Measurements from ENCODE around the gene STARD3NL. TPM values are rescaled to one million over a fixed set of nuclear protein-coding genes. Genes with fewer than 3 reads are reported as not detected.

Gene STARD3NL
- polyA plus RNA-seq, 3 donors = 36.6 to 100 (median 86.8) TPM

DNA sequence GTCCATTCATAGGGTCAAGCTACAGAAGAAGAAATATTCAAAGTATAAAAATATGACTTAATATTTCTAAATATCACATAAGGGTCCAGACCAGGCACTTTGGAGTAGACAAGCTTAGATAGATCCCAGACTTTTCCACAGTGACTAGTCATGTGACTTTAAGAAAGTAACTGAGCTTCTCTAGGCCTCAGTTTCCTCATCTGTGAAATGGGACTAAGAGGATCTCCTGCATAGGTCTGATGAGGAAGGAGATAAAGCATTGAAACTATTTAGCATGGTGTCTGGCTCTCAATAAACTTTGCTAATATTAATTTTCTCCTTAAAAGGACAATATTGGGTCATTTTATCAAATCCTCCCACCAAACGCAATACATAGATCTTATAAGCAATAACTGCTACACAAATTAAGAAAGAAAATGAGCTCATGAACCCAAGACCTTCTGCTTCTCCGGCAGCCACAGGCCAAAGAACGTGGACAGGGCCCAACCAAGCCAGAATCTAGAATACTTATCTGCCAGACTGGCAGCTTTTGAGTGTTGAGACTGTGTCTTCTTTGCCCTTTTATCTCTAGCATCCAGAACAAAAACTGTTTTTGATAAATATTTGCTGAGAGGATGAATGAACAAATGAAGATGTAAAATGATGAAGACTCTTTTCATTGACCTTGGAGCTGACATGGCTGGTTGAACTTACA, 97.0 kb downstream of the STARD3NL start:
- Histone ChIP-seq H3K36me3 (replicated peaks in 1 of 2; ENCODE audit: control insufficient read depth in 1 of 2, insufficient read depth in 2 of 2, low read length in 2 of 2) (no peaks in the 10 kb centered on the region), H2AFZ (ENCODE audit: insufficient read depth, low read depth, low read length, poor library complexity, severe bottlenecking) (no peak overlapping the region), H4K20me1 (ENCODE audit: insufficient read depth, low read length) (no peaks in the 10 kb centered on the region), H3K27ac (ENCODE audit: low read depth in 1 of 2, low read length in 2 of 2) (peak overlapping the region in 1 of 2 donors; percentile 74), H3K79me2 (ENCODE audit: insufficient read depth, low read length) (peaks cover 78% of the 10 kb centered on the region), H3K9me3 (replicated peaks in 1 of 2; ENCODE audit: control insufficient read depth in 1 of 2, insufficient read depth in 1 of 2, low read length in 2 of 2) (no peaks in the 10 kb centered on the region), H3K4me2 (replicated peaks; ENCODE audit: extremely low read depth, low read length, poor library complexity, severe bottlenecking) (no peak overlapping the region), H3K4me3 (replicated peaks in 1 of 3; ENCODE audit: low read depth in 2 of 3, low read length in 3 of 3) (no peak overlapping the region), H3K4me1 (ENCODE audit: control insufficient read depth in 1 of 2, insufficient read depth in 2 of 2, low read length in 2 of 2) (peaks cover 29 to 62% of the 10 kb centered on the region in 2 donors), H3K9ac (ENCODE audit: insufficient read depth, low read length, poor library complexity, severe bottlenecking) (no peak overlapping the region), H3K27me3 (ENCODE audit: control insufficient read depth in 2 of 2, insufficient read depth in 2 of 2, low read length in 2 of 2) (no peaks in the 10 kb centered on the region)
- peak in 1 of 3 donors; percentile 8 for DNase-seq
- TF ChIP-seq, protein P1, sequence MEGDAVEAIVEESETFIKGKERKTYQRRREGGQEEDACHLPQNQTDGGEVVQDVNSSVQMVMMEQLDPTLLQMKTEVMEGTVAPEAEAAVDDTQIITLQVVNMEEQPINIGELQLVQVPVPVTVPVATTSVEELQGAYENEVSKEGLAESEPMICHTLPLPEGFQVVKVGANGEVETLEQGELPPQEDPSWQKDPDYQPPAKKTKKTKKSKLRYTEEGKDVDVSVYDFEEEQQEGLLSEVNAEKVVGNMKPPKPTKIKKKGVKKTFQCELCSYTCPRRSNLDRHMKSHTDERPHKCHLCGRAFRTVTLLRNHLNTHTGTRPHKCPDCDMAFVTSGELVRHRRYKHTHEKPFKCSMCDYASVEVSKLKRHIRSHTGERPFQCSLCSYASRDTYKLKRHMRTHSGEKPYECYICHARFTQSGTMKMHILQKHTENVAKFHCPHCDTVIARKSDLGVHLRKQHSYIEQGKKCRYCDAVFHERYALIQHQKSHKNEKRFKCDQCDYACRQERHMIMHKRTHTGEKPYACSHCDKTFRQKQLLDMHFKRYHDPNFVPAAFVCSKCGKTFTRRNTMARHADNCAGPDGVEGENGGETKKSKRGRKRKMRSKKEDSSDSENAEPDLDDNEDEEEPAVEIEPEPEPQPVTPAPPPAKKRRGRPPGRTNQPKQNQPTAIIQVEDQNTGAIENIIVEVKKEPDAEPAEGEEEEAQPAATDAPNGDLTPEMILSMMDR (IDR thresholded peaks at IDR 0.05) = no peak
- no peak overlapping the region for H3K4me3 Mint-ChIP-seq
- no CpG with 5 or more reads among the region's 3 CpGs for WGBS (ENCODE audit: insufficient coverage)
- H3K4me1 Mint-ChIP-seq = peaks cover 50% of the 10 kb centered on the region
- H3K27ac Mint-ChIP-seq = peak overlapping the region; percentile 76 to 90 (median 82)
- H3K36me3 Mint-ChIP-seq = no peaks in the 10 kb centered on the region
- no peaks in the 10 kb centered on the region for H3K27me3 Mint-ChIP-seq (ENCODE audit: low read depth in 3 of 3)
- H3K9me3 Mint-ChIP-seq = no peaks in the 10 kb centered on the region
- intact Hi-C loops (cut with micrococcal nuclease) = no loop called here

GRCh38 chr7:38276096-38276877, 98.2 kb downstream of the STARD3NL start:
- no peaks in the 10 kb centered on the region for H3K9me3 Mint-ChIP-seq

More at GRCh38 chr7:38276096-38276877, 98.2 kb downstream of the STARD3NL start:
- Mint-ChIP-seq H3K4me3 (peak overlapping the region in 1 of 2 donors; percentile 51), H3K27ac (peak overlapping the region; percentile 21 to 88 (median 80)), H3K36me3 (no peaks in the 10 kb centered on the region), H3K27me3 (ENCODE audit: low read depth in 3 of 3) (no peaks in the 10 kb centered on the region), H3K4me1 (peaks cover 50% of the 10 kb centered on the region)
- no peaks in the 10 kb centered on the region for H3K36me3 ChIP-seq (replicated peaks in 1 of 2; ENCODE audit: control insufficient read depth in 1 of 2, insufficient read depth in 2 of 2, low read length in 2 of 2)
- H4K20me1 ChIP-seq (ENCODE audit: insufficient read depth, low read length) = no peaks in the 10 kb centered on the region
- intact Hi-C loops (cut with micrococcal nuclease) = no loop called here
- DNase-seq = peak; percentile 27 to 67 (median 65)
- H2AFZ ChIP-seq (ENCODE audit: insufficient read depth, low read depth, low read length, poor library complexity, severe bottlenecking) = no peak overlapping the region
- H3K27ac ChIP-seq (ENCODE audit: low read depth in 1 of 2, low read length in 2 of 2) = peak overlapping the region in 1 of 2 donors; percentile 21
- TF ChIP-seq, protein P1 (IDR thresholded peaks at IDR 0.05) = no peak
- no peak overlapping the region for H3K9ac ChIP-seq (ENCODE audit: insufficient read depth, low read length, poor library complexity, severe bottlenecking)
- no peaks in the 10 kb centered on the region for H3K9me3 ChIP-seq (replicated peaks in 1 of 2; ENCODE audit: control insufficient read depth in 1 of 2, insufficient read depth in 1 of 2, low read length in 2 of 2)
- peaks cover 65% of the 10 kb centered on the region for H3K79me2 ChIP-seq (ENCODE audit: insufficient read depth, low read length)
- no CpG with 5 or more reads among the region's 6 CpGs for WGBS (ENCODE audit: insufficient coverage)
- peaks cover 29 to 62% of the 10 kb centered on the region in 2 donors for H3K4me1 ChIP-seq (ENCODE audit: control insufficient read depth in 1 of 2, insufficient read depth in 2 of 2, low read length in 2 of 2)
- H3K27me3 ChIP-seq (ENCODE audit: control insufficient read depth in 2 of 2, insufficient read depth in 2 of 2, low read length in 2 of 2) = no peaks in the 10 kb centered on the region
- H3K4me3 ChIP-seq (replicated peaks in 1 of 3; ENCODE audit: low read depth in 2 of 3, low read length in 3 of 3) = peak overlapping the region in 1 of 3 experiments; percentile 31
- peak overlapping the region; percentile 40 for H3K4me2 ChIP-seq (replicated peaks; ENCODE audit: extremely low read depth, low read length, poor library complexity, severe bottlenecking)
